SK-N-SH (cell line): Measurements from ENCODE around the gene CYBA. TPM values are rescaled to one million over a fixed set of nuclear protein-coding genes. Genes with fewer than 3 reads are reported as not detected.

ENCODE experiments used
- CTCF ChIA-PET: fragments of 300-600, 350-600 bp; formaldehyde crosslinking; extraction: SDS; loops from one replicate; lab custom pipeline; 2021; lab: Yijun Ruan, JAX
- POLR2A ChIA-PET: fragments of 350-600 bp; sonication (Branson Sonifier 250); formaldehyde crosslinking; extraction: SDS; loops from one replicate; lab custom pipeline; 2020; ENCODE audit warnings: antibody characterized with exemption, inconsistent platforms; lab: Yijun Ruan, JAX
- DNase-seq: peaks from one replicate; pipeline ENCODE4 v3.0.0; 2012
- H2AFZ ChIP-seq: fragments of 200-600 bp; sonication (generic); 2 replicates; pipeline ENCODE4 v1.8.1; 2016; ENCODE audit warnings: antibody characterized with exemption, mild to moderate bottlenecking, low read depth
- H3F3A ChIP-seq: fragments of 200-600 bp; sonication (generic); replicated peaks from 2 replicates; pipeline ENCODE3; 2016; ENCODE audit warnings: antibody characterized with exemption, mild to moderate bottlenecking; ENCODE audit not compliant: insufficient read depth
- H3K27ac ChIP-seq, 2 experiments: fragments of 200-500 bp in 1 of 2; fragments of 200-600 bp in 1 of 2; sonication (Bioruptor generic) in 1 of 2; sonication (generic), shearing (Covaris generic) in 1 of 2; 2 replicates each; pipeline versions ENCODE4 v1.5.1 to v1.6.1; 2014 to 2016; ENCODE audit warnings: low read depth in 2 of 2, inconsistent platforms in 1 of 2, low read length in 1 of 2, mild to moderate bottlenecking in 1 of 2, mixed read lengths in 1 of 2
- H3K27me3 ChIP-seq: fragments of 200-600 bp; sonication (generic), shearing (Covaris generic); 2 replicates; pipeline ENCODE4 v1.6.1; 2016; ENCODE audit warnings: mixed run types; ENCODE audit not compliant: insufficient read depth
- H3K36me3 ChIP-seq, 2 experiments: fragments of 200-500 bp in 1 of 2; fragments of 200-600 bp in 1 of 2; sonication (Bioruptor generic) in 1 of 2; sonication (generic) in 1 of 2; replicated peaks in 1 of 2; 2 replicates each; pipeline versions ENCODE3 to v1.5.1; 2014 to 2016; ENCODE audit warnings: low read length in 1 of 2, mild to moderate bottlenecking in 1 of 2; ENCODE audit not compliant: insufficient read depth in 2 of 2, control insufficient read depth in 1 of 2
- H3K4me1 ChIP-seq, 2 experiments: fragments of 200-500 bp in 1 of 2; fragments of 200-600 bp in 1 of 2; sonication (Bioruptor generic) in 1 of 2; sonication (generic), shearing (Covaris generic) in 1 of 2; 2 replicates each; pipeline versions ENCODE4 v1.5.1 to v1.6.1; 2014 to 2016; ENCODE audit warnings: low read depth in 1 of 2, low read length in 1 of 2, mixed run types in 1 of 2; ENCODE audit not compliant: insufficient read depth in 2 of 2, control insufficient read depth in 1 of 2
- H3K4me2 ChIP-seq: fragments of 200-600 bp; sonication (generic), shearing (Covaris generic); 2 replicates; pipeline ENCODE4 v1.6.1; 2017; ENCODE audit warnings: mixed run types
- H3K4me3 ChIP-seq, 2 experiments: fragments of 200-500 bp in 1 of 2; fragments of 200-600 bp in 1 of 2; sonication (Bioruptor generic) in 1 of 2; sonication (generic), shearing (Covaris generic) in 1 of 2; 2 replicates each; pipeline versions ENCODE4 v1.5.1 to v1.8.1; 2014 to 2016; ENCODE audit warnings: low read depth in 2 of 2, inconsistent platforms in 1 of 2, low read length in 1 of 2, mild to moderate bottlenecking in 1 of 2, mixed read lengths in 1 of 2, moderate library complexity in 1 of 2
- H3K79me2 ChIP-seq: fragments of 200-600 bp; sonication (generic); 2 replicates; pipeline ENCODE4 v1.8.1; 2017; ENCODE audit warnings: mild to moderate bottlenecking; ENCODE audit not compliant: insufficient read depth
- H3K9ac ChIP-seq: fragments of 200-600 bp; sonication (generic); 2 replicates; pipeline ENCODE4 v1.6.1; 2017; ENCODE audit warnings: mixed run types
- H3K9me2 ChIP-seq: fragments of 200-600 bp; sonication (generic); 2 replicates; pipeline ENCODE4 v1.6.1; 2017; ENCODE audit warnings: mixed run types
- H3K9me3 ChIP-seq: fragments of 200-600 bp; sonication (generic); 2 replicates; pipeline ENCODE4 v1.6.1; 2017; ENCODE audit warnings: mixed run types, mild to moderate bottlenecking, moderate library complexity
- H4K20me1 ChIP-seq: fragments of 200-600 bp; sonication (generic); 2 replicates; pipeline ENCODE4 v1.6.1; 2017; ENCODE audit warnings: mild to moderate bottlenecking, mixed run types; ENCODE audit not compliant: insufficient read depth
- CTCF ChIP-seq: fragments of 200-600 bp; sonication (generic); IDR thresholded peaks from 2 replicates; pipeline ENCODE4 v1.6.1; 2017; ENCODE audit warnings: antibody characterized with exemption, mild to moderate bottlenecking, moderate library complexity
- ELF1 ChIP-seq: IDR thresholded peaks from 2 replicates; pipeline ENCODE4 v1.4.0; 2012
- EP300 ChIP-seq, 2 experiments: IDR thresholded peaks; 2 replicates each; pipeline versions ENCODE4 v1.4.0 to v1.6.1; 2012; ENCODE audit warnings: borderline replicate concordance in 1 of 2, low read depth in 1 of 2, low read length in 1 of 2
- EZH2phosphoT487 ChIP-seq: fragments of 200-600 bp; sonication (generic); IDR thresholded peaks from 2 replicates; pipeline ENCODE4 v1.6.1; 2017; ENCODE audit warnings: low read depth, mixed run types, mild to moderate bottlenecking, antibody characterized with exemption, moderate library complexity, borderline replicate concordance
- FOXM1 ChIP-seq: IDR thresholded peaks from 2 replicates; pipeline ENCODE4 v1.4.0; 2012; ENCODE audit warnings: low read depth, mild to moderate bottlenecking
- GATA2 ChIP-seq: sonication (generic); formaldehyde crosslinking; IDR thresholded peaks from 2 replicates; pipeline ENCODE4 v1.5.0; 2020; ENCODE audit warnings: mild to moderate bottlenecking, missing genetic modification reagents
- IRF3 ChIP-seq: fragments of 150-350 bp; IDR thresholded peaks from 2 replicates; pipeline ENCODE4 v1.6.1; 2016; ENCODE audit warnings: mild to moderate bottlenecking, low read depth, low read length
- NFIC ChIP-seq: IDR thresholded peaks from 2 replicates; pipeline ENCODE4 v1.4.0; 2012; ENCODE audit warnings: borderline replicate concordance
- NRF1 ChIP-seq: IDR thresholded peaks from 2 replicates; pipeline ENCODE4 v1.6.1; 2012; ENCODE audit warnings: low read depth, mild to moderate bottlenecking, low read length
- PBX3 ChIP-seq: IDR thresholded peaks from 2 replicates; pipeline ENCODE4; 2012
- POLR2AphosphoS5 ChIP-seq: IDR thresholded peaks from 2 replicates; pipeline ENCODE4 v1.6.1; 2012; ENCODE audit warnings: low read depth, low read length
- RCOR1 ChIP-seq: fragments of 150-350 bp; IDR thresholded peaks from 2 replicates; pipeline ENCODE4 v1.6.1; 2017; ENCODE audit warnings: antibody characterized with exemption, low read length
- REST ChIP-seq: IDR thresholded peaks from 2 replicates; pipeline ENCODE4 v1.6.1; 2012; ENCODE audit warnings: mild to moderate bottlenecking, low read depth, low read length, moderate library complexity
- RXRA ChIP-seq: IDR thresholded peaks from 2 replicates; pipeline ENCODE4 v1.4.0; 2012; ENCODE audit warnings: low read depth, mild to moderate bottlenecking, borderline replicate concordance
- SMC3 ChIP-seq: IDR thresholded peaks from 2 replicates; pipeline ENCODE4 v1.6.1; 2012; ENCODE audit warnings: low read depth, low read length, improper control_type of control experiment
- TEAD4 ChIP-seq: IDR thresholded peaks from 2 replicates; pipeline ENCODE4 v1.4.0; 2012; ENCODE audit warnings: mild to moderate bottlenecking, borderline replicate concordance; ENCODE audit not compliant: insufficient read depth
- USF1 ChIP-seq: IDR thresholded peaks from 2 replicates; pipeline ENCODE4 v1.4.0; 2012; ENCODE audit warnings: low read depth, borderline replicate concordance
- WGBS: methylation state at CpG from one replicate; pipeline ENCODE4 v1.1.6; 2017; ENCODE audit warnings: low lambda C conversion rate; 5-methylcytosine and 5-hydroxymethylcytosine counted together
- polyA plus RNA-seq, 3 experiments: library from polyadenylated mRNA; depleted of rRNA; stranded (reverse); fragments of >200 nt; gene quantifications; 2 replicates each; pipeline ENCODE4 v1.2.3, GENCODE V29; 2012

CYBA gene
- polyA plus RNA-seq, 1 of the 3 experiments (the other 2 are of a cell fraction): 176 TPM

GRCh38 chr16:88696441-88696840 lies 45.6 kb upstream of the CYBA start:
- H3F3A ChIP-seq: no peaks in the 10 kb centered on the region
- WGBS: 96% methylated on average over 10 of the region's 14 CpGs
- H3K36me3 ChIP-seq: peaks cover 0 to 24% of the 10 kb centered on the region in 2 experiments
- no peak overlapping the region for H2AFZ ChIP-seq
- H3K27ac ChIP-seq: no peak overlapping the region
- H3K4me3 ChIP-seq: no peak overlapping the region
- DNase-seq: no peak
- H4K20me1 ChIP-seq: no peaks in the 10 kb centered on the region
- no peak overlapping the region for H3K9ac ChIP-seq
- no peaks in the 10 kb centered on the region for H3K9me2 ChIP-seq
- TF ChIP-seq FOXM1 (no peak), TEAD4 (no peak), EZH2phosphoT487 (no peak), POLR2AphosphoS5 (no peak), NFIC (no peak), ELF1 (no peak), SMC3 (no peak), IRF3 (no peak), GATA2 (CRISPR knock-in tag) (no peak), RCOR1 (no peak), REST (no peak)
- TF ChIP-seq, all 33 proteins: peak for 0
- Histone ChIP-seq H3K4me2 (no peak overlapping the region), H3K4me1 (peaks cover 0 to 11% of the 10 kb centered on the region in 2 experiments; a peak in 2 of 4 replicates), H3K27me3 (no peaks in the 10 kb centered on the region), H3K79me2 (0 out of 2 replicates have a peak, but pooled peaks cover 4% of the 10 kb centered on the region), H3K9me3 (no peaks in the 10 kb centered on the region)
- POLR2A ChIA-PET: interaction anchor here (0.6 kb wide), 1 partner anchor 9 kb away, joined by 6 read pairs; no protein-coding TSS in a partner anchor
- CTCF ChIA-PET: no interaction called here

GRCh38 chr16:88695753-88696152 lies 44.9 kb upstream of the CYBA start:
- CTCF ChIA-PET: no interaction called here
- POLR2A ChIA-PET: interaction anchor here (0.6 kb wide), 1 partner anchor 8 kb away, joined by 6 read pairs; no protein-coding TSS in a partner anchor
- WGBS: 97% methylated on average over 7 of the region's 7 CpGs
- TF ChIP-seq EP300 (IDR thresholded peaks at IDR 0.05; ENCODE audit: borderline replicate concordance in 1 of 2, low read depth in 1 of 2, low read length in 1 of 2) (no peak), GATA2 (CRISPR knock-in tag) (no peak), USF1 (no peak), PBX3 (no peak), FOXM1 (no peak), CTCF (no peak), RXRA (no peak), NRF1 (no peak)

More at GRCh38 chr16:88695753-88696152, 44.9 kb upstream of the CYBA start:
- Histone ChIP-seq H3K79me2 (no peaks in the 10 kb centered on the region), H3K4me3 (no peak overlapping the region), H3K4me1 (peaks cover 0 to 4% of the 10 kb centered on the region in 2 experiments; a peak in 2 of 4 replicates), H3F3A (no peaks in the 10 kb centered on the region), H2AFZ (no peak overlapping the region), H3K9me3 (no peaks in the 10 kb centered on the region), H3K27ac (no peak overlapping the region), H3K4me2 (no peak overlapping the region), H4K20me1 (no peaks in the 10 kb centered on the region), H3K9ac (no peak overlapping the region), H3K9me2 (no peaks in the 10 kb centered on the region), H3K27me3 (no peaks in the 10 kb centered on the region), H3K36me3 (peaks cover 0 to 24% of the 10 kb centered on the region in 2 experiments)
- no peak for DNase-seq
